HG02943 (cell line): Measurements from ENCODE around the gene GHR.
"Not testable (repeated sequence)": the region's sequence is repeated elsewhere in the genome, so short reads cannot be mapped to it uniquely, and the experiment has no call there.

Source experiments
- ATAC-seq: cut with Tn5 transposase; IDR thresholded peaks from one replicate; pipeline ENCODE4 v1.9.1; 2021; ENCODE audit warnings: mild to moderate bottlenecking, low read depth, moderate library complexity; ENCODE audit not compliant: unreplicated experiment

GHR gene

GRCh38 chr5:42677156-42677842 is 254.1 kb downstream of the GHR start:
- no peak for ATAC-seq

GRCh38 chr5:42680046-42680445 is 256.8 kb downstream of the GHR start:
- no peak for ATAC-seq

GRCh38 chr5:42685078-42685477 is 261.8 kb downstream of the GHR start:
- ATAC-seq, result not testable (repeated sequence)

- no peak for ATAC-seq
Measured at GRCh38 chr5:42689391-42689790, 266.2 kb downstream of the GHR start.

GRCh38 chr5:42691413-42691937 is 268.2 kb downstream of the GHR start:
- no peak for ATAC-seq

GRCh38 chr5:42701351-42702059 is 278.3 kb downstream of the GHR start:
- ATAC-seq, result no peak

- no peak for ATAC-seq
Measured at GRCh38 chr5:42703238-42703637, 280.0 kb downstream of the GHR start.

GRCh38 chr5:42715785-42716184 is 292.5 kb downstream of the GHR start:
- no peak for ATAC-seq

- ATAC-seq, result peak; percentile 81
Measured at GRCh38 chr5:42718591-42718990, 295.4 kb downstream of the GHR start.

GRCh38 chr5:42719034-42719433 is 295.8 kb downstream of the GHR start:
- ATAC-seq, result no peak

GRCh38 chr5:42720251-42720650 is 297.0 kb downstream of the GHR start:
- no peak for ATAC-seq

GRCh38 chr5:42721484-42721883 is 298.2 kb downstream of the GHR start:
- ATAC-seq, result no peak

- ATAC-seq, result not testable (repeated sequence)
Measured at GRCh38 chr5:42734531-42735058, 311.4 kb downstream of the GHR start.

- no peak for ATAC-seq
Measured at GRCh38 chr5:42740920-42741319, 317.7 kb downstream of the GHR start.

- ATAC-seq, result no peak
Measured at GRCh38 chr5:42745426-42745825, 322.2 kb downstream of the GHR start.

- ATAC-seq, result no peak
Measured at GRCh38 chr5:42745856-42746255, 322.6 kb downstream of the GHR start.

- ATAC-seq, result no peak
Measured at GRCh38 chr5:42749020-42749419, 325.8 kb downstream of the GHR start.

- ATAC-seq, result no peak
Measured at GRCh38 chr5:42750507-42750906, 327.3 kb downstream of the GHR start.

- no peak for ATAC-seq
Measured at GRCh38 chr5:42751044-42751443, 327.8 kb downstream of the GHR start.

- ATAC-seq, result no peak
Measured at GRCh38 chr5:42753099-42753498, 329.9 kb downstream of the GHR start.
